ENCODE results near the gene HOXD4. TPM values are rescaled to one million over a fixed set of nuclear protein-coding genes. Genes with fewer than 3 reads are reported as not detected.

The HOXD4 gene
- total RNA-seq, 4 donors from 2014 or later, result 0.29 to 1.4 TPM; not detected in 2

DNA sequence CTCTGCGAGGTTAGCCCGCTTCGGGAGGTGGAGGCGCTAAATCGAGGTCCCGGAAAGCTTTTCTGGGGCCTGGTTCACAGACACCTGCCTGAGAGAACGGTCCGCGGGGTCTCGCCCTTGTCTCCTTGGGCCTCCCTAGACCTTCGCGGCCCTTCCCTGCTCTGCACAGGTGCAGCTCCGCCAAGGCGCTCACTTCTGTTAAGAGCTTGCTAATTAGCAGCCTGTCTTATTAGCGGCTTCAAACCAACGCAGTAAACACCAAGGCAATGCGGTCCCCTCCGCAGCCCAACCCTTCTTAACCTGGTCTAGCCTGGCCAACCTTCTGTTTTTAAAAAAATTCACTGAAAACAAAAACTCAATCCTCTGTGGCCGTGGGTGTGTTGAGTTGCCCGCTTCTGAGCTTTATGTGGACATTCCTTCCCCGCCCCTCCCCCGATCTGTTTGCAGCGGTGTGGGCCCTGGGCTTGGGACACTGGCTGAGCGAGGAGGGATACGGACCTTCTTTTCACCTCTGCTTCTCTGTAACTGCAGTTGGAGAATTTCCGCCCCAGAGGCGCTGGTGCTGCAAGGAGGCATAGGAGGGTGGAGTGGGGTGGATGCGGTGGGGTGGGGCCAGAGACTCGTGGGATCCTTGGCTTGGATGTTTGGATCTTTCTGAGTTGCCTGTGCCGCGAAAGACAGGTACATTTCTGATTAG is 3.4 kb upstream of the HOXD4 start:
- DNase-seq, result no peak
- Histone ChIP-seq H3K27ac (no peak overlapping the region), H3K9me3 (no peaks in the 10 kb centered on the region), H3K36me3 (no peaks in the 10 kb centered on the region), H3K27me3 (peaks cover 0 to 5% (median 5%) of the 10 kb centered on the region in 3 donors), H3K4me3 (no peak overlapping the region), H3K4me1 (peaks cover 0 to 3% of the 10 kb centered on the region in 2 donors)
- intact Hi-C loops (cut with DNase I; ENCODE audit: low total_unique reads) (no loop called here), in situ Hi-C loops (cut with MboI; ENCODE audit: low sequenced_read_pairs in 4 of 4) (loop anchor here in 3 of 4 donors (10.0 to 25.0 kb wide), 3 partner anchors 407 to 1014 kb away; no protein-coding TSS in a partner anchor)
- ATAC-seq, result no peak
- TF ChIP-seq POLR2A (IDR thresholded peaks at IDR 0.05), result no peak
- TF ChIP-seq, protein P1, sequence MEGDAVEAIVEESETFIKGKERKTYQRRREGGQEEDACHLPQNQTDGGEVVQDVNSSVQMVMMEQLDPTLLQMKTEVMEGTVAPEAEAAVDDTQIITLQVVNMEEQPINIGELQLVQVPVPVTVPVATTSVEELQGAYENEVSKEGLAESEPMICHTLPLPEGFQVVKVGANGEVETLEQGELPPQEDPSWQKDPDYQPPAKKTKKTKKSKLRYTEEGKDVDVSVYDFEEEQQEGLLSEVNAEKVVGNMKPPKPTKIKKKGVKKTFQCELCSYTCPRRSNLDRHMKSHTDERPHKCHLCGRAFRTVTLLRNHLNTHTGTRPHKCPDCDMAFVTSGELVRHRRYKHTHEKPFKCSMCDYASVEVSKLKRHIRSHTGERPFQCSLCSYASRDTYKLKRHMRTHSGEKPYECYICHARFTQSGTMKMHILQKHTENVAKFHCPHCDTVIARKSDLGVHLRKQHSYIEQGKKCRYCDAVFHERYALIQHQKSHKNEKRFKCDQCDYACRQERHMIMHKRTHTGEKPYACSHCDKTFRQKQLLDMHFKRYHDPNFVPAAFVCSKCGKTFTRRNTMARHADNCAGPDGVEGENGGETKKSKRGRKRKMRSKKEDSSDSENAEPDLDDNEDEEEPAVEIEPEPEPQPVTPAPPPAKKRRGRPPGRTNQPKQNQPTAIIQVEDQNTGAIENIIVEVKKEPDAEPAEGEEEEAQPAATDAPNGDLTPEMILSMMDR (IDR thresholded peaks at IDR 0.05 in 4 of 5, conservative IDR thresholded peaks at IDR 0.05 in 1 of 5), result no peak

DNA sequence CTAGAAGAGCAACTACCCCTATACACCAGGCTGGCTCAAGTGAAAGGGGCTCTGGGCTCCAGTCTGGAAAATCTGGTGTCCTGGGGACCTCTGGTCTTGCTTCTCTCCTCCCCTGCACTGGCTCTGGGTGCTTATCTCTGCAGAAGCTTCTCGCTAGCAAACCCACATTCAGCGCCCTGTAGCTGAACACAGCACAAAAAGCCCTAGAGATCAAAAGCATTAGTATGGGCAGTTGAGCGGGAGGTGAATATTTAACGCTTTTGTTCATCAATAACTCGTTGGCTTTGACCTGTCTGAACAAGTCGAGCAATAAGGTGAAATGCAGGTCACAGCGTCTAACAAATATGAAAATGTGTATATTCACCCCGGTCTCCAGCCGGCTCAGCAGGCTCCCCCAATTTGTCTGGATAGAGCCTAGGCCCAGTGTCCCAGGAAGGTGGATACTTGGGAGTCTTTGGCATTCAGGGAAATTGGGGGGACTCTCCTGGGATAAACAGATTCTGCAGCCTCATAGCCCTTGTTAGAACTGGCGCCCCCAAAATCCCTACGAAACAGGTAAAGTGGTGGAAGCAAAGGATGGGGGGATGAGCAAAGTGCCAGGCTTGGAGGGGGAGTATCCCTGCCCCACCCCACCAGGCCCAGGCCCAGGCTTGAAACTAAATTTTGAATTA is 2.5 kb upstream of the HOXD4 start:
- in situ Hi-C loops (cut with MboI; ENCODE audit: low sequenced_read_pairs in 4 of 4), result loop anchor here in 3 of 4 donors (10.0 to 25.0 kb wide), 3 partner anchors 406 to 1013 kb away; no protein-coding TSS in a partner anchor
- no peaks in the 10 kb centered on the region for H3K4me1 ChIP-seq
- DNase-seq (no peak), ATAC-seq (no peak)
- no peaks in the 10 kb centered on the region for H3K9me3 ChIP-seq
- H3K27ac ChIP-seq, result no peak overlapping the region
- intact Hi-C loops (cut with DNase I; ENCODE audit: low total_unique reads), result no loop called here
- no peak overlapping the region for H3K4me3 ChIP-seq
- peaks cover 0 to 7% (median 5%) of the 10 kb centered on the region in 3 donors for H3K27me3 ChIP-seq
- TF ChIP-seq, protein P1 (IDR thresholded peaks at IDR 0.05 in 4 of 5, conservative IDR thresholded peaks at IDR 0.05 in 1 of 5), result no peak
- TF ChIP-seq POLR2A (IDR thresholded peaks at IDR 0.05), result no peak
- no peaks in the 10 kb centered on the region for H3K36me3 ChIP-seq

DNA sequence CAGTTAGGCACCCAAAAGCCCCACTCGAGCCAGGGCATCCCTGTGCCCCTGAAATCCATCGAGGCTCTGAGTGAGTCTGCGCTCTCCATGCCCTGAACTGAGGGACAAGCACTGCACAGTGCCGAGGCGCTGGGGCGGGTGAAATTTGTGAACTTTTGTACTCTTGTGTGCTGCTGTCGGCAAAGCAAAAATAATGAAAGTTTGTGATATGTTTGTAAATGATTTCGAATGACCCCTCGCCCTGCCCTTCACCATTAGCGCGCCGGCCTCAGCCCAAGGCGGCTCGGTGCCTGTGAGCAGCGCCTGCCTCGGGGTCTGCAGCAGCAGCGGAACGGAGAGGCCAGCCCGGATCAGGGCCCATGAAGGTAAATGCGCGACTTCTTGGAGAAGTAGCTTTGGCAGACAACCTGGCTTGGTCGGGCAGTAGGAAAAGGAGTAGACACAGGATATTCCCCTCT is 1.8 kb upstream of the HOXD4 start:
- peaks cover 0 to 7% (median 5%) of the 10 kb centered on the region in 3 donors for H3K27me3 ChIP-seq
- H3K4me1 ChIP-seq, result no peaks in the 10 kb centered on the region
- in situ Hi-C loops (cut with MboI; ENCODE audit: low sequenced_read_pairs in 4 of 4), result loop anchor here in 3 of 4 donors (10.0 to 25.0 kb wide), 3 partner anchors 405 to 1013 kb away; no protein-coding TSS in a partner anchor
- no peak for TF ChIP-seq POLR2A (IDR thresholded peaks at IDR 0.05)
- TF ChIP-seq, protein P1 (IDR thresholded peaks at IDR 0.05 in 4 of 5, conservative IDR thresholded peaks at IDR 0.05 in 1 of 5), result no peak
- H3K9me3 ChIP-seq, result no peaks in the 10 kb centered on the region
- no peak overlapping the region for H3K4me3 ChIP-seq
- intact Hi-C loops (cut with DNase I; ENCODE audit: low total_unique reads), result no loop called here
- DNase-seq (no peak), ATAC-seq (no peak)
- H3K27ac ChIP-seq, result no peak overlapping the region
- H3K36me3 ChIP-seq, result no peaks in the 10 kb centered on the region

- no peak overlapping the region for H3K27ac ChIP-seq
- H3K4me1 ChIP-seq, result no peaks in the 10 kb centered on the region
- intact Hi-C loops (cut with DNase I; ENCODE audit: low total_unique reads) (no loop called here), in situ Hi-C loops (cut with MboI; ENCODE audit: low sequenced_read_pairs in 4 of 4) (loop anchor here in 3 of 4 donors (10.0 to 25.0 kb wide), 3 partner anchors 405 to 1012 kb away; no protein-coding TSS in a partner anchor)
- TF ChIP-seq, protein P1 (IDR thresholded peaks at IDR 0.05 in 4 of 5, conservative IDR thresholded peaks at IDR 0.05 in 1 of 5), result no peak
- no peak for TF ChIP-seq POLR2A (IDR thresholded peaks at IDR 0.05)
- DNase-seq, result no peak
- no peaks in the 10 kb centered on the region for H3K36me3 ChIP-seq
- no peak overlapping the region for H3K4me3 ChIP-seq
- H3K9me3 ChIP-seq, result no peaks in the 10 kb centered on the region
- H3K27me3 ChIP-seq, result peaks cover 0 to 7% (median 6%) of the 10 kb centered on the region in 3 donors
- no peak for ATAC-seq
Observed at GRCh38 chr2:176149939-176150583, 1.3 kb upstream of the HOXD4 start.
